GM06990 (cell line): ENCODE results near the gene PEX16.

Source experiments
- DNase-seq: peaks from one replicate; pipeline ENCODE4 v3.0.0-alpha.2; 2011; ENCODE audit not compliant: insufficient read length; ENCODE audit errors: extremely low read depth
- H3K27me3 ChIP-seq: replicated peaks from 2 replicates; pipeline ENCODE4 v1.6.0; 2011; ENCODE audit warnings: low read length; ENCODE audit not compliant: control insufficient read depth, insufficient read depth
- H3K36me3 ChIP-seq: 2 replicates; pipeline ENCODE4 v1.5.1; 2011; ENCODE audit warnings: low read length; ENCODE audit not compliant: control insufficient read depth, insufficient read depth
- H3K4me3 ChIP-seq: replicated peaks from 2 replicates; pipeline ENCODE4 v1.5.1; 2011; ENCODE audit warnings: low read depth, mild to moderate bottlenecking, control low read depth, low read length
- CTCF ChIP-seq: IDR thresholded peaks from 2 replicates; pipeline ENCODE4 v1.5.1; 2011; ENCODE audit warnings: low read length, control low read depth, mild to moderate bottlenecking, inconsistent platforms; ENCODE audit not compliant: insufficient read depth, poor library complexity, severe bottlenecking

PEX16 gene

DNA sequence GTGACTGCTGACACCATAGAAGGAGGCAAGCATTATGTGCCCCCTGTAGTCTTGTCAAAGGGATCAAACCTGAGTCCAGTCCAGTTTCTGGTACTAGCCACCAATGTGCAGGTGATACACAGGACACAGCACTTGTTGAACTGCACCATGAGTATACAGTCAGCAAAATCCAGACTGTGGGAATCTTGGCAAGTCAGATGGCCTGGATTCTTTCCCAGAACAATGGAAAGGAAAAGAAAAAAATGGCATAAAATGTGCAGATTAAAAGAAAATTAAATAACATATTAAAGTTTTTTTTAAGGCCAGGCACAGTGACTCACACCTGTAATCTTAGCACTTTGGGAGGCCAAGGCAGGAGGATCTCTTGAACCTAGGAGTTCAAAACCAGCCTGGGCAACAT lies 53.6 kb downstream of the PEX16 start:
- H3K36me3 ChIP-seq, result peaks cover 20% of the 10 kb centered on the region
- H3K4me3 ChIP-seq, result no peak overlapping the region
- no peak for DNase-seq

DNA sequence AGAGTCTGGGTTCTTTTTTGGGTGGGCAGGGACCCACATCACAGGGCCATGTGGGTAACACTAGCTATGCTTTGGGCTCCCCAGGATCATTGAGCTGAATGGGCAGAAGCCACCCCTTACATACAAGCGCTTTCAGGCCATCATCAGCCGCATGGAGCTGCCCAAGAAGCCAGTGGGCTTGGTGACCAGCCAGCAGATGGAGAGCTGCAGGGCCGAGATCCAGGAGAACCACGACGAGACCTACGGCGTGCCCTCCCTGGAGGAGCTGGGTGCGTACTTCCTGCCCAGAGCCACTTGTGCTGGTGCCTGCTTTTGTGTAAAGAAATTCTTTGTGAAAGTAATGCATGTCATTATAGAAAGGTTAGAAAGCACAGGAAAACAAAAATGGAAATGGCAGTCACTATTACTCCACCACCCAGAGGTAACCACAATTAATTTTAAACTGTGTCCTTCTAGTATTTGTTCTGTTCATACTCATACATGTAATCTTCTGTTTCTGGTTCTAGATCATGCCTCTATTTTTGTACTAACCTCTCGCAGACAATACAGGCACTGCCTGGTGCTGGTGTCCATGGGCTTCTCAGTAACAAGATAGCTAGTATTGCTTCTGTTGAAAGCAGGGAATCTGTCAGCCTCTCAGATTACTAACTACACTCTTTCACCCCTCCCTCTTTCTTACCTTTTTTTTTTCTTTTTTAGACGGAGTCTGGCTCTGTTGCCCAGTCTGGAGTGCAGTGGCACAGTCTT lies 56.7 kb downstream of the PEX16 start:
- Histone ChIP-seq H3K27me3 (no peaks in the 10 kb centered on the region), H3K36me3 (peaks cover 23% of the 10 kb centered on the region), H3K4me3 (no peak overlapping the region)
- TF ChIP-seq CTCF, result no peak
- no peak for DNase-seq

More for the DNA sequence above, 53.6 kb downstream of the PEX16 start:
- no peak for TF ChIP-seq CTCF
- H3K27me3 ChIP-seq, result no peaks in the 10 kb centered on the region

GRCh38 chr11:45860348-45860747 lies 57.3 kb downstream of the PEX16 start:
- TF ChIP-seq CTCF, result no peak
- Histone ChIP-seq H3K27me3 (no peaks in the 10 kb centered on the region), H3K36me3 (peaks cover 21% of the 10 kb centered on the region), H3K4me3 (no peak overlapping the region)
- DNase-seq, result no peak
